GM21786 (cell line): ENCODE data around the gene INSR.
"Not testable (repeated sequence)": the region's sequence is repeated elsewhere in the genome, so short reads cannot be mapped to it uniquely, and the experiment has no call there.

Source experiments
- ATAC-seq: cut with Tn5 transposase; IDR thresholded peaks from one replicate; pipeline ENCODE4 v1.9.1; 2021; ENCODE audit not compliant: unreplicated experiment

Gene INSR

GRCh38 chr19:7293762-7294557, at the start of gene INSR:
Gene INSR, minus strand, starts transcription at chr19:7294414. Its CDS starts 523 bp downstream, at chr19:7293891.
- ATAC-seq, result peak; percentile 62

- ATAC-seq, result no peak
These were observed 47.9 kb upstream of the INSR start for GRCh38 chr19:7342143-7342542.

- ATAC-seq, result no peak
These were observed 47.0 kb upstream of the INSR start for GRCh38 chr19:7340959-7341837.

- ATAC-seq, result peak; percentile 81
These were observed 43.4 kb upstream of the INSR start for GRCh38 chr19:7337380-7338194.

GRCh38 chr19:7336321-7336973, 42.2 kb upstream of the INSR start:
- no peak for ATAC-seq

DNA sequence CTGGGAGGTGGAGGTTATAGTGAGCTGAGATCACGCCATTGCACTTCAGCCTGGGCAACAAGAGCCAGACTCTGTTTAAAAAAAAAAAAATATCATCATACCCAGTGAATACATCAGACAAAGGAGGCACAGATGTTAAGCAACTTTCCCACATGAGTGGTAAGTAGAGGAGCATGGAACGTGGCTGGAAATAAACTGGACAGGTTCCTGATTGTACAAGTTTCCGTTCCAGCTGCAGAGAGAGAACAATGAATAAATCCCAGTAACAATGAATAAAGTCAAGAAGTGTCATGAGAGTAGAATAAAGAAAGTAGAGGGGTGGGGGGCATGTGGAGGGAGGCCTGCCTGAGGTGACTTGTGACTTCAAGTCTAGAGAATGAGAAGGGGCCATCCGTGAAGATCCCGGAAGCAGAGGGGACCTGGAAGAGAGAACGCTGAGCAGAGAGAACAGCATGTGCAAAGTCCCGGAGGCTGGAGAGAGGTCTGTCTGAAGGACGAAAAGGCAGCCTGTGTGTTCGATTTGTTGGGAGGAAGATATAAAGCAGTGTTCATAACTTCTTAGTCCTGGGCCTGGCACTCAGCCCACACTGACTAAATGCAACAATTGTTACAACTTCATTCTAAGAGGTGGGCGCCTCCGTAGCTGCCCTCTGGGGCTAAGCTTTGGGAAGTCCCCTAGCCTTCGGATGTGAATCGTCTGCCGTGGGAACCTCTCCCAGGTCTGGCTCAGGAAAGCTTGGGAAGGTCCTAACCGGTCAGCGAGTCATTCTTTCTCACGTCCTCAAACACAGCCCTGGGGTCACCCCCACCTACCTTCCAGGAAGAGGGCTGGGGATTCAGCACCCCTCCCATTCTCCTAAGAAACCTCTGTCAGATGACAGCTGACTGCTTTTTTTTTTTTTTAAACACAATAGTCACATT, 39.2 kb upstream of the INSR start:
- no peak for ATAC-seq

DNA sequence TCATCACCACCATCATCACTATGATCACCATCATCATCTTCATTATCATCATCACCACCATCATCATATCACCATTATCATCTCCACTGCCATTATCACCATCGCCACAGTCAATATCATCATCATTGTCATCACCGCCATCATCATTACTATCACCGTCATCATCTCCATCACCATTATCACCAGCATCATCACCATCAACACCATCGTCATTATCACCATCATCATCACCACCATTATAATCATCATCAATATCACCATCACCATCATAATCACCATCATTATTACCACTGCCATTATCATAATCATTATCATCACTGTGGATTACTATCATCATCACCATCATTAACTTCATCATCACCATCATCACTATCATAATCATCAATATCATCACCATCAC, 37.2 kb upstream of the INSR start:
- ATAC-seq, result no peak

GRCh38 chr19:7328647-7329046, 34.4 kb upstream of the INSR start:
- no peak for ATAC-seq

GRCh38 chr19:7327802-7328201, 33.6 kb upstream of the INSR start:
- ATAC-seq, result no peak

- no peak for ATAC-seq
These were observed 32.1 kb upstream of the INSR start for GRCh38 chr19:7326105-7326877.

- ATAC-seq, result no peak
These were observed 24.0 kb upstream of the INSR start for GRCh38 chr19:7318176-7318575.

GRCh38 chr19:7312816-7313215, 18.6 kb upstream of the INSR start:
- no peak for ATAC-seq

DNA sequence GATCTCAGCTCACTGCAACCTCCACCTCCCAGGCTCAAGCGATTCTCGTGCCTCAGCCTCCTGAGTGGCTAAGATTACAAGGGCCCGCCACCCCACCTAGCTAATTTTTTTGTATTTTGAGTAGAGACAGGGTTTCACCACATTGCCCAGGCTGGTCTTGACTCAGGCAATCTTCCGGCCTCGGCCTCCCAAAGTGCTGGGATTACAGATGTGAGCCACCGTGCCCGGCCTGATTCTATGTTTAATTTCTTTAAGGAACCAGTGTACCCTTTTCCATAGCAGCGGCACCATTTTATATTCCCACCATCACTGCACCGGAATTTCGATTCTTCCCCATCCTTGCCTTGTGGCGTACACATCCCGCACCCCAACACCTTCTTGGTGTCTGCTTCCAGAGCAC, 17.7 kb upstream of the INSR start:
- ATAC-seq, result no peak

DNA sequence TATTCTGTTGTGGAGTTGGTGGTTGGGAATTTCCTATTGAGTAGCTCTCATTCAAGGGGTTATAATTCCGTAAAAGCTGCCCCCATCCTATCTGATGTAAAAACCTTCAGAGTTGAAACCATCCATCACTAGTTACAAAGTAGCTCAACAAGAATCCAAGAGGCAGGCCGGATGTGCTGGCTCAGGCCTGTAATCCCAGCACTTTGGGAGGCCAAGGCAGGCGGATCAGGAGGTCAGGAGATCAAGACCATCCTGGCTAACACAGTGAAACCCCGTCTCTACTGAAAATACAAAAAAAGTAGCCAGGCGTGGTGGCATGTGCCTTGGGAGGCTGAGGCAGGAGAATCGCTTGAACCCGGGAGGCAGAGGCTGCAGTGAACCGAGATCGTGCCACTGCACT, 14.1 kb upstream of the INSR start:
- not testable (repeated sequence) for ATAC-seq

DNA sequence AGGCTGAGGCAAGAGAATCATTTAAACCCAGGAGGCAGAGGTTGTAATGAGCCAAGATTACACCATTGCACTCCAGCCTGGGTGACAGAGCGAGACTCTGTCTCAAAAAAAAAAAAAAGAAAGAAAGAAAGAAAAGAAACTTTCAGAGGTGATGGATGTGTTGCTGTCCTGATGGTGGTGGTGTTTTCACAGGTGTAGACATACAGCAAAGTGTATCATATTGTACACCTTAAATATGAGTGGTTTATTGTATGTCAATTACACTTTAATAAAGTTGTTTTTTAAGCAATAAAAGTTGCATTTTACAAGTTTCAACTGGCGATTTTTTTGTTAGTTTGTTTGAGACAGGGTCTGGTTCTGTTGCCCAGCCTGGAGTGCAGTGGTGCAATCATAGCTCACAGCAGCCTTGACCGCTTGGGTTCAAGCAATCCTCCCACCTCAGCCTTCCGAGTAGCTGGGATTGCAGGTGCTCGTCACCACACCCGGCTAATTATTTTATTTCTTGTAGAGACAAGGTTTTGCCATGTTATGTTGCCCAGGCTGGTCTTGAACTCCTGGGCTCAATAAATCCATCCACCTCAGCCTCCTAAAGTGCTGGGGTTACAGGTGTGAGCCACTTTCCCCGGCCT, 13.5 kb upstream of the INSR start:
- no peak for ATAC-seq

- ATAC-seq, result no peak
These were observed 10.0 kb upstream of the INSR start for GRCh38 chr19:7304200-7304599.

GRCh38 chr19:7303470-7303869, 9.3 kb upstream of the INSR start:
- no peak for ATAC-seq

- no peak for ATAC-seq
These were observed 7.3 kb upstream of the INSR start for GRCh38 chr19:7301525-7301924.
